Activated T-cell treated with anti-CD3 and anti-CD28 coated beads for 1 hour (primary cell): ENCODE data around the gene OTOP2.
A peak's percentile ranks its signal among the peaks of the same experiment; 100 is the strongest.
"Not testable (repeated sequence)": the region's sequence is repeated elsewhere in the genome, so short reads cannot be mapped to it uniquely, and the experiment has no call there.

Experiments
- DNase-seq: peaks from one replicate; pipeline ENCODE4 v3.0.0-alpha.2; 2020; ENCODE audit warnings: low read depth

Gene OTOP2

GRCh38 chr17:74972107-74972972 lies 48.3 kb downstream of the OTOP2 start, which contains the start of gene HID1:
HID1 (minus strand) TSS chr17:74972759; CDS start chr17:74972656, 103 bp downstream.
- DNase-seq, result peak; percentile 77

GRCh38 chr17:74972973-74973328 lies 48.9 kb downstream of the OTOP2 start:
- DNase-seq, result no peak

- DNase-seq, result no peak
Observed at GRCh38 chr17:74975943-74976342, 51.9 kb downstream of the OTOP2 start.

DNA sequence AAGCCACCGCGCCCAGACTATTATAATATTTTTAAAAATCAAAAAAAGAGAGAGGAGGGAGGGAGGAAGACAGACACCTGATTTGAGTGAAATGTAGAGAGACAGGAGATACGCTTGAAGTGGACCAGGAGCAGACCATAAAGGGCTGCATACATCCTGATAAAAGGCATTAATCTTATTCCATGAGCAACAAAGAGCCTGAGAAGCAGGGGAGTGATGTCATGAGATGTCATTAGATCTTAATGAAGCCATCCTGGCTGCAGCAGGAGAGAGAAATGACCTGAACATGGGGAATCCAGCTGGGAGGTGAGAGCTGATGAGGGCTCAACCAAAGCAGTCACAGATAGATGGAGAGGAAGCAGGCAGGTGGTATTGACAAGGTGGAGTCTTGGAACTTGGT lies 53.7 kb downstream of the OTOP2 start:
- DNase-seq, result no peak

DNA sequence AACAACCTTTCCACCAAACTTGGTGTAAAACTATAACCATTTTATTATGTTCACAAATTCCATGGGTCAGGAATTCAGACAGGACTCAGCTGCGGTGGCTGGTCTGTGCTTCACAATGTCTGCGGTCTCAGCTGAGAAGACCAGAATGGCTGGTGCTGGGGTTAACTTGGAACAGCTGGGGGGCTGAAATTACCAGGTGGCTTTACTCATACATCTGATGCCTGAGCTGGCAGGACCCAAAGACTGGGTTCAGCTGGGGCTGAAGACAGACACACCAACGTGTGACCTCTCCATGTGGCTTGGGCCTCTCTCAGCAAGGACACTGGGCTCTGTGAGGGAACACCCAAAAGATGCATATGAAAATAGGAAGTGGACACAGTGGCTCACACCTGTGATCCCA lies 54.2 kb downstream of the OTOP2 start:
- no peak for DNase-seq

- DNase-seq, result no peak
Observed at GRCh38 chr17:74979408-74980146, 55.5 kb downstream of the OTOP2 start.

DNA sequence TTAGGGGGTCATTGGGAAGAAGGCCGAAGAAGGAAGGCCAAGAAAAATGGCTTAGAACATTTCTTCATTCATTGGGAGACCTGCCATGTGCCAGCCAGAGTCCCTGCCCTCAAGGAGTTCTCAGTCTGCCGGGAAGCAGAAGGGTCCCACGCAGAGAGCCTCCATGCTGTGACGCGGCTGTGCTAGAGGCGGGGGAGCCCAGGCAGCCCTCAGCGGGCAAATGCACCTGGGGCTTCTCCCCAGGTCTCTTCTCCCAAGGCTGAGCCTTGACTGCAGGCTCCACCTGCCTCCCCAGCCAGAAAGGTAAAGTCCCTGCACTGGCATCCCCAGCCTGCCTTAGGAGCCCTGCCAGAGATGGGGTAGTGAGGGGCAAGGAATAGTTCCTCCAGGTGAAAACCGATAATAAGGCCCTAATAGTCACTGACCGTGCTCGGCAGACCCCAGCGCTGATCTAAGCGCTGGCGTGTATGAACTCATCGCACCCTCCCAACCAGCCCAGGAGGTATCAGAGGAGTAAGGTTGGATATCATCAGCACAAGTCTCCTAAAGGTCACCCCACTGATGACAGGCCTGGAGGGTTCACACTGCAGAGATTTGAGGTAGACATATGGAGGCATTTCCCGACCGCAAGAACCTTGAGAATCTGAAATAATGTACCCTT lies 57.4 kb downstream of the OTOP2 start:
- DNase-seq, result no peak

GRCh38 chr17:74981979-74982662 lies 58.0 kb downstream of the OTOP2 start:
- peak; percentile 60 for DNase-seq

DNA sequence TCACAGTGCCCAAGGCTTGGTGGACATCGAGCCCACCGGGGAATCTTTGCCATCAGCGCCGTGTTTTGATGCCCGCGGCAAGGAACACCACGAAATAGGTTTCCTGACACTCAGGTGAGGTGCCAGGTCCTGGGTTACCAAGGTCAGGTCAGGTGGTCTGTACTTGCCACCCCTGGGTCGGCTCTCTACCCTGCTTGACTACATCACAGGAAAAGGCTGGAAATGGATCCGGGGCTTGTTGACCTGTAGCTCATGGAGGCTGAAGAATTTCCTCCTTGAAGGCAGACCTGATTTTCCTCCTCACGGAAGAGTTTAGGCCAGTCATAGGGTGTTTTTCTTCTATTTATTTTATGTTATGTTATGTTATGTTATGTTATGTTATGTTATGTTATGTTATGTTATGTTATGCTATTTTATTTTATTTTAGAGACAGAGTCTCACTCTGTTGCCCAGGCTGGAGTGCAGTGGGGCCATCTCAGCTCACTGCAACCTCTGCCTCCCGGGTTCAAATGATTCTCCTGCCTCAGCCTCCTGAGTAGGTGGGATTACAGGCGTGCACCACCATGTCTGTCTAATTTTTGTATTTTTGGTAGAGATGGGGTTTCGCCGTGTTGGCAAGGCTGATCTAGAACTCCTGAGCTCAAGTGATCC lies 58.7 kb downstream of the OTOP2 start:
- not testable (repeated sequence) for DNase-seq
